ENCODE measurements around the gene SLC35G2.
"Not testable (repeated sequence)": the region's sequence is repeated elsewhere in the genome, so short reads cannot be mapped to it uniquely, and the experiment has no call there.

Gene SLC35G2

GRCh38 chr3:136856665-136857064 is 37.7 kb downstream of the SLC35G2 start:
- no peaks in the 10 kb centered on the region for H3K27me3 ChIP-seq (ENCODE audit: control insufficient read depth, insufficient read depth, low read length)
- no peak overlapping the region for H3K4me3 ChIP-seq (ENCODE audit: low read length)
- H3K27ac ChIP-seq (ENCODE audit: low read length), result no peak overlapping the region
- no peak for DNase-seq (ENCODE audit: low read depth, low spot score)
- 0 out of 2 replicates have a peak, but pooled peaks cover 1% of the 10 kb centered on the region for H3K4me1 ChIP-seq (ENCODE audit: control insufficient read depth, insufficient read depth, low read length)
- peaks cover 3% of the 10 kb centered on the region; the same call in 1 of the 2 replicates for H3K36me3 ChIP-seq (ENCODE audit: control insufficient read depth, insufficient read depth, low read length)
- no peaks in the 10 kb centered on the region for H3K9me3 ChIP-seq (ENCODE audit: control insufficient read depth, insufficient read depth, low read length)

GRCh38 chr3:136858381-136858780 is 39.5 kb downstream of the SLC35G2 start:
- H3K36me3 ChIP-seq (ENCODE audit: control insufficient read depth, insufficient read depth, low read length), result peaks cover 3% of the 10 kb centered on the region; the same call in 1 of the 2 replicates
- DNase-seq (ENCODE audit: low read depth, low spot score), result no peak
- H3K9me3 ChIP-seq (ENCODE audit: control insufficient read depth, insufficient read depth, low read length), result no peaks in the 10 kb centered on the region
- H3K27ac ChIP-seq (ENCODE audit: low read length), result no peak overlapping the region
- H3K4me3 ChIP-seq (ENCODE audit: low read length), result no peak overlapping the region
- H3K27me3 ChIP-seq (ENCODE audit: control insufficient read depth, insufficient read depth, low read length), result no peaks in the 10 kb centered on the region
- H3K4me1 ChIP-seq (ENCODE audit: control insufficient read depth, insufficient read depth, low read length), result 0 out of 2 replicates have a peak, but pooled peaks cover 1% of the 10 kb centered on the region

GRCh38 chr3:136860541-136860940 is 41.6 kb downstream of the SLC35G2 start:
- H3K4me1 ChIP-seq (ENCODE audit: control insufficient read depth, insufficient read depth, low read length), result 0 out of 2 replicates have a peak, but pooled peaks cover 1% of the 10 kb centered on the region
- WGBS (ENCODE audit: insufficient coverage, insufficient read length), result no CpG with 5 or more reads among the region's 4 CpGs
- no peaks in the 10 kb centered on the region for H3K27me3 ChIP-seq (ENCODE audit: control insufficient read depth, insufficient read depth, low read length)
- DNase-seq (ENCODE audit: low read depth, low spot score), result no peak
- H3K4me3 ChIP-seq (ENCODE audit: low read length), result peak overlapping the region; percentile 71; the same call in 1 of the 2 replicates
- H3K36me3 ChIP-seq (ENCODE audit: control insufficient read depth, insufficient read depth, low read length), result no peaks in the 10 kb centered on the region
- H3K27ac ChIP-seq (ENCODE audit: low read length), result no peak overlapping the region
- no peaks in the 10 kb centered on the region for H3K9me3 ChIP-seq (ENCODE audit: control insufficient read depth, insufficient read depth, low read length)

GRCh38 chr3:136861890-136862616 is 43.1 kb downstream of the SLC35G2 start, which contains the start of gene NCK1:
TSS of gene NCK1 (plus strand) at chr3:136862208. CDS start at chr3:136928002, 65,794 bp downstream.
- H3K4me3 ChIP-seq (ENCODE audit: low read length), result peak within 1 kb of the TSS; percentile 71
- H3K27ac ChIP-seq (ENCODE audit: low read length), result no peak within 1 kb of the TSS
- peak; percentile 94 for DNase-seq (ENCODE audit: low read depth, low spot score)
- no peaks in the 10 kb centered on the region for H3K9me3 ChIP-seq (ENCODE audit: control insufficient read depth, insufficient read depth, low read length)
- H3K27me3 ChIP-seq (ENCODE audit: control insufficient read depth, insufficient read depth, low read length), result no peaks in the 10 kb centered on the region
- no peaks in the 10 kb centered on the region for H3K36me3 ChIP-seq (ENCODE audit: control insufficient read depth, insufficient read depth, low read length)
- WGBS (ENCODE audit: insufficient coverage, insufficient read length), result no CpG with 5 or more reads among the region's 67 CpGs
- 0 out of 2 replicates have a peak, but pooled peaks cover 1% of the 10 kb centered on the region for H3K4me1 ChIP-seq (ENCODE audit: control insufficient read depth, insufficient read depth, low read length)

- Histone ChIP-seq H3K36me3 (ENCODE audit: control insufficient read depth, insufficient read depth, low read length) (no peaks in the 10 kb centered on the region), H3K4me3 (ENCODE audit: low read length) (peak overlapping the region; percentile 71), H3K27me3 (ENCODE audit: control insufficient read depth, insufficient read depth, low read length) (no peaks in the 10 kb centered on the region), H3K4me1 (ENCODE audit: control insufficient read depth, insufficient read depth, low read length) (0 out of 2 replicates have a peak, but pooled peaks cover 1% of the 10 kb centered on the region), H3K9me3 (ENCODE audit: control insufficient read depth, insufficient read depth, low read length) (no peaks in the 10 kb centered on the region), H3K27ac (ENCODE audit: low read length) (no peak overlapping the region)
- no CpG with 5 or more reads among the region's 39 CpGs for WGBS (ENCODE audit: insufficient coverage, insufficient read length)
- DNase-seq (ENCODE audit: low read depth, low spot score), result no peak
Measured at GRCh38 chr3:136862617-136863322, 43.8 kb downstream of the SLC35G2 start.

GRCh38 chr3:136869282-136869681 is 50.4 kb downstream of the SLC35G2 start:
- WGBS (ENCODE audit: insufficient coverage, insufficient read length), result no CpG with 5 or more reads among the region's 9 CpGs
- Histone ChIP-seq H3K36me3 (ENCODE audit: control insufficient read depth, insufficient read depth, low read length) (no peaks in the 10 kb centered on the region; the same call in 1 of the 2 replicates), H3K4me3 (ENCODE audit: low read length) (no peak overlapping the region), H3K9me3 (ENCODE audit: control insufficient read depth, insufficient read depth, low read length) (no peaks in the 10 kb centered on the region), H3K27ac (ENCODE audit: low read length) (no peak overlapping the region), H3K27me3 (ENCODE audit: control insufficient read depth, insufficient read depth, low read length) (no peaks in the 10 kb centered on the region), H3K4me1 (ENCODE audit: control insufficient read depth, insufficient read depth, low read length) (no peaks in the 10 kb centered on the region)
- no peak for DNase-seq (ENCODE audit: low read depth, low spot score)

- H3K36me3 ChIP-seq (ENCODE audit: control insufficient read depth, insufficient read depth, low read length); H3K9me3 ChIP-seq (ENCODE audit: control insufficient read depth, insufficient read depth, low read length); H3K27me3 ChIP-seq (ENCODE audit: control insufficient read depth, insufficient read depth, low read length); H3K4me1 ChIP-seq (ENCODE audit: control insufficient read depth, insufficient read depth, low read length); H3K4me3 ChIP-seq (ENCODE audit: low read length); H3K27ac ChIP-seq (ENCODE audit: low read length); DNase-seq (ENCODE audit: low read depth, low spot score): not testable (repeated sequence)
- no CpG with 5 or more reads among the region's 3 CpGs for WGBS (ENCODE audit: insufficient coverage, insufficient read length)
Measured at GRCh38 chr3:136872258-136872657, 53.3 kb downstream of the SLC35G2 start.

- no CpG with 5 or more reads among the region's 2 CpGs for WGBS (ENCODE audit: insufficient coverage, insufficient read length)
- H3K4me3 ChIP-seq (ENCODE audit: low read length); DNase-seq (ENCODE audit: low read depth, low spot score); H3K27ac ChIP-seq (ENCODE audit: low read length); H3K9me3 ChIP-seq (ENCODE audit: control insufficient read depth, insufficient read depth, low read length); H3K36me3 ChIP-seq (ENCODE audit: control insufficient read depth, insufficient read depth, low read length); H3K4me1 ChIP-seq (ENCODE audit: control insufficient read depth, insufficient read depth, low read length); H3K27me3 ChIP-seq (ENCODE audit: control insufficient read depth, insufficient read depth, low read length): not testable (repeated sequence)
Measured at GRCh38 chr3:136879510-136879909, 60.6 kb downstream of the SLC35G2 start.

GRCh38 chr3:136882571-136882970 is 63.6 kb downstream of the SLC35G2 start:
- Histone ChIP-seq H3K27ac (ENCODE audit: low read length) (no peak overlapping the region), H3K36me3 (ENCODE audit: control insufficient read depth, insufficient read depth, low read length) (no peaks in the 10 kb centered on the region), H3K4me1 (ENCODE audit: control insufficient read depth, insufficient read depth, low read length) (no peaks in the 10 kb centered on the region), H3K4me3 (ENCODE audit: low read length) (no peak overlapping the region), H3K27me3 (ENCODE audit: control insufficient read depth, insufficient read depth, low read length) (no peaks in the 10 kb centered on the region), H3K9me3 (ENCODE audit: control insufficient read depth, insufficient read depth, low read length) (no peaks in the 10 kb centered on the region)
- WGBS (ENCODE audit: insufficient coverage, insufficient read length), result no CpG with 5 or more reads among the region's 1 CpG
- DNase-seq (ENCODE audit: low read depth, low spot score), result no peak

GRCh38 chr3:136883967-136884720 is 65.2 kb downstream of the SLC35G2 start:
- Histone ChIP-seq H3K27me3 (ENCODE audit: control insufficient read depth, insufficient read depth, low read length) (no peaks in the 10 kb centered on the region), H3K4me1 (ENCODE audit: control insufficient read depth, insufficient read depth, low read length) (no peaks in the 10 kb centered on the region), H3K27ac (ENCODE audit: low read length) (no peak overlapping the region), H3K36me3 (ENCODE audit: control insufficient read depth, insufficient read depth, low read length) (no peaks in the 10 kb centered on the region), H3K9me3 (ENCODE audit: control insufficient read depth, insufficient read depth, low read length) (no peaks in the 10 kb centered on the region), H3K4me3 (ENCODE audit: low read length) (no peak overlapping the region)
- WGBS (ENCODE audit: insufficient coverage, insufficient read length), result no CpG with 5 or more reads among the region's 9 CpGs
- no peak for DNase-seq (ENCODE audit: low read depth, low spot score)
